GM12892 (cell line): Measurements from ENCODE around the gene RAB6A.
"Not testable (repeated sequence)": the region's sequence is repeated elsewhere in the genome, so short reads cannot be mapped to it uniquely, and the experiment has no call there.

Experiments used
- POLR2A ChIP-seq: IDR thresholded peaks from 2 replicates; pipeline ENCODE4 v1.6.1; 2011; ENCODE audit warnings: low read depth, low read length, control low read depth
- POLR2AphosphoS5 ChIP-seq: IDR thresholded peaks from 2 replicates; pipeline ENCODE4 v1.6.1; 2011; ENCODE audit warnings: low read depth, low read length, control low read depth
- TAF1 ChIP-seq: IDR thresholded peaks from 2 replicates; pipeline ENCODE4 v1.6.1; 2011; ENCODE audit warnings: low read depth, mild to moderate bottlenecking, control low read depth, low read length, borderline replicate concordance

DNA sequence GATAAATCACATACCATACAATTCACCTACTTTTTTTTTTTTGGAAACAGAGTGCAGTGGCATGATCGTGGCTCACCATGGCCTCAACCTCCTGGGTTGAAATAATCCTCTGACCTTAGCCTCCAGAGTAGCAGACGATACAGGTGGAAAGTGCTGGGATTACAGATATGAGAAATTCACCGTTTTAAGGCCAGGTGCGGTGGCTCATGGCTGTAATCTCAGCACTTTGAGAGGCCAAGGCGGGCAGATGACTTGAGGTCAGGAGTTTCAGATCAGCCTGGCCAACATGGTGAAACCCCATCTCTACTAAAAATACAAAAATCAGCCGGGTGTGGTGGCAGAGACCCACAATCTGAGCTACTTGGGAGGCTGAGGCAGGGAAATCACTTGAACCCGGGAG is 24.9 kb downstream of the RAB6A start:
- not testable (repeated sequence) for TF ChIP-seq POLR2AphosphoS5, POLR2A, TAF1
